Measurements from ENCODE around the gene KIAA1328.

KIAA1328 gene

GRCh38 chr18:37260367-37261093 is 431.6 kb downstream of the KIAA1328 start:
- Histone ChIP-seq H3K27me3 (ENCODE audit: control insufficient read depth in 1 of 2, insufficient read depth in 2 of 2, low read length in 2 of 2) (peaks cover 0 to 15% of the 10 kb centered on the region in 2 donors), H3K4me1 (ENCODE audit: insufficient read depth, low read length) (no peaks in the 10 kb centered on the region)

DNA sequence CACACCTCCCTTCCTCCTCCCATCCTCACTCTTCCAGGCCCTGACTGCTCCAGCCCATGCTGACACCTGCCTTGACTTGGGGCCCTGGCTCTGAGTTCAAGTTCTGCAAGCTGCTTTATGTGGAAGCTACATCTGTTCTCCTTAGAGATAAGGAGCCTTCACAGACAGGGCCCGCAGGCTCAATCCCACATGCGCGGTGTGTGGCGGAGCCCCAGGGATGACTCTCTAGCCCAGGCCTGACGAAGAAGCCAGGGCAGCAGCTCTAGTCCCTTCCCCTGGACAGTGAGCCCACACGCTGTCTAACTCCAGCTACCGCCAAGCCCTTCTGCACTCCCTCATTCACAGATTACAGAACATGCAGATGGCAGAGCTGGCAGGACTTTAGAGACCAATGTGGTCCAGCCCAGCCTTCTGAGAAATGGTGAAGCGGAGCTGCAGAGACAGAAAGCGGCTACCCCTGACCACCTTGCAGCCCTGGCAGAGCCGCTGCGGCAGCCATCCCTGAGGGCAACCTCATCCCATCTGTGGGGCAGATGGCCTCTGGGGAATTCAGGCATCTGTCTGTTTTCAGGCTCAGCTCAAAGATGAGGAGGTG is 432.4 kb downstream of the KIAA1328 start:
- Histone ChIP-seq H3K36me3 (ENCODE audit: insufficient read depth, low read length) (no peaks in the 10 kb centered on the region), H3K4me3 (ENCODE audit: low read depth in 1 of 2, low read length in 2 of 2) (no peak overlapping the region), H3K9me3 (ENCODE audit: low read length) (no peaks in the 10 kb centered on the region), H3K27ac (ENCODE audit: low read depth, low read length) (no peak overlapping the region), H3K27me3 (ENCODE audit: control insufficient read depth in 1 of 2, insufficient read depth in 2 of 2, low read length in 2 of 2) (peaks cover 0 to 16% of the 10 kb centered on the region in 2 donors), H3K9ac (ENCODE audit: low read length) (no peak overlapping the region), H3K4me1 (ENCODE audit: insufficient read depth, low read length) (no peaks in the 10 kb centered on the region)

More at GRCh38 chr18:37260367-37261093, 431.6 kb downstream of the KIAA1328 start:
- Histone ChIP-seq H3K4me3 (ENCODE audit: low read depth in 1 of 2, low read length in 2 of 2) (no peak overlapping the region), H3K9ac (ENCODE audit: low read length) (no peak overlapping the region), H3K36me3 (ENCODE audit: insufficient read depth, low read length) (no peaks in the 10 kb centered on the region), H3K27ac (ENCODE audit: low read depth, low read length) (no peak overlapping the region), H3K9me3 (ENCODE audit: low read length) (no peaks in the 10 kb centered on the region)

DNA sequence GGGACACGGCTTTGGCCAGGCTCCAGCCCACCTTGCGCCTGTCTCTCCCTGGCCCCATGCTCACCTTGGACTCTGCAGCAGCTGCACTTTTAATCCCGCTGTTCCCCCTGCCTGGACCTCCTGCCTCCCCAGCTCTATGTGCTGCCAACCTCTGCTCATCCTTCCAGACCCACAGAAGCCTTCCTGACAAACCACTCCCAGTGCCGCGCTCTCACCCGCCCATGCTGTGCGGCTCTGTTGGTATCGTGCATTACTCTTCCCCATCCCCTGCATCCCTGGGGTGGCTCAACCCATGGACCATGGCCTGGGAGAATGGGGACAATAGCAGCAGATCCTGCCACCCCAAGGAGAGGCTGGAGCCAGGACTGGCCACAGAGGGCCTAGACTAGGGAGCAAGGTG is 433.1 kb downstream of the KIAA1328 start:
- peaks cover 0 to 19% of the 10 kb centered on the region in 2 donors for H3K27me3 ChIP-seq (ENCODE audit: control insufficient read depth in 1 of 2, insufficient read depth in 2 of 2, low read length in 2 of 2)
- H3K27ac ChIP-seq (ENCODE audit: low read depth, low read length) = no peak overlapping the region
- no peak overlapping the region for H3K9ac ChIP-seq (ENCODE audit: low read length)
- no peak overlapping the region for H3K4me3 ChIP-seq (ENCODE audit: low read depth in 1 of 2, low read length in 2 of 2)
- no peaks in the 10 kb centered on the region for H3K36me3 ChIP-seq (ENCODE audit: insufficient read depth, low read length)
- H3K4me1 ChIP-seq (ENCODE audit: insufficient read depth, low read length) = no peaks in the 10 kb centered on the region
- no peaks in the 10 kb centered on the region for H3K9me3 ChIP-seq (ENCODE audit: low read length)

GRCh38 chr18:37264956-37265355 is 436.0 kb downstream of the KIAA1328 start:
- H3K4me1 ChIP-seq (ENCODE audit: insufficient read depth, low read length) = no peaks in the 10 kb centered on the region
- H3K9ac ChIP-seq (ENCODE audit: low read length) = no peak overlapping the region
- H3K4me3 ChIP-seq (ENCODE audit: low read depth in 1 of 2, low read length in 2 of 2) = no peak overlapping the region
- no peak overlapping the region for H3K27ac ChIP-seq (ENCODE audit: low read depth, low read length)
- no peaks in the 10 kb centered on the region for H3K9me3 ChIP-seq (ENCODE audit: low read length)
- H3K27me3 ChIP-seq (ENCODE audit: control insufficient read depth in 1 of 2, insufficient read depth in 2 of 2, low read length in 2 of 2) = peaks cover 0 to 13% of the 10 kb centered on the region in 2 donors
- no peaks in the 10 kb centered on the region for H3K36me3 ChIP-seq (ENCODE audit: insufficient read depth, low read length)

- Histone ChIP-seq H3K4me3 (ENCODE audit: low read depth in 1 of 2, low read length in 2 of 2) (no peak overlapping the region), H3K27ac (ENCODE audit: low read depth, low read length) (no peak overlapping the region), H3K36me3 (ENCODE audit: insufficient read depth, low read length) (no peaks in the 10 kb centered on the region), H3K27me3 (ENCODE audit: control insufficient read depth in 1 of 2, insufficient read depth in 2 of 2, low read length in 2 of 2) (peaks cover 0 to 13% of the 10 kb centered on the region in 2 donors), H3K9me3 (ENCODE audit: low read length) (no peaks in the 10 kb centered on the region), H3K9ac (ENCODE audit: low read length) (no peak overlapping the region), H3K4me1 (ENCODE audit: insufficient read depth, low read length) (no peaks in the 10 kb centered on the region)
Measured at GRCh38 chr18:37265382-37265781, 436.5 kb downstream of the KIAA1328 start.

- Histone ChIP-seq H3K27ac (ENCODE audit: low read depth, low read length) (no peak overlapping the region), H3K9me3 (ENCODE audit: low read length) (no peaks in the 10 kb centered on the region), H3K9ac (ENCODE audit: low read length) (no peak overlapping the region), H3K4me3 (ENCODE audit: low read depth in 1 of 2, low read length in 2 of 2) (no peak overlapping the region), H3K27me3 (ENCODE audit: control insufficient read depth in 1 of 2, insufficient read depth in 2 of 2, low read length in 2 of 2) (peaks cover 0 to 13% of the 10 kb centered on the region in 2 donors), H3K36me3 (ENCODE audit: insufficient read depth, low read length) (no peaks in the 10 kb centered on the region), H3K4me1 (ENCODE audit: insufficient read depth, low read length) (no peaks in the 10 kb centered on the region)
Measured at GRCh38 chr18:37266290-37266689, 437.4 kb downstream of the KIAA1328 start.

DNA sequence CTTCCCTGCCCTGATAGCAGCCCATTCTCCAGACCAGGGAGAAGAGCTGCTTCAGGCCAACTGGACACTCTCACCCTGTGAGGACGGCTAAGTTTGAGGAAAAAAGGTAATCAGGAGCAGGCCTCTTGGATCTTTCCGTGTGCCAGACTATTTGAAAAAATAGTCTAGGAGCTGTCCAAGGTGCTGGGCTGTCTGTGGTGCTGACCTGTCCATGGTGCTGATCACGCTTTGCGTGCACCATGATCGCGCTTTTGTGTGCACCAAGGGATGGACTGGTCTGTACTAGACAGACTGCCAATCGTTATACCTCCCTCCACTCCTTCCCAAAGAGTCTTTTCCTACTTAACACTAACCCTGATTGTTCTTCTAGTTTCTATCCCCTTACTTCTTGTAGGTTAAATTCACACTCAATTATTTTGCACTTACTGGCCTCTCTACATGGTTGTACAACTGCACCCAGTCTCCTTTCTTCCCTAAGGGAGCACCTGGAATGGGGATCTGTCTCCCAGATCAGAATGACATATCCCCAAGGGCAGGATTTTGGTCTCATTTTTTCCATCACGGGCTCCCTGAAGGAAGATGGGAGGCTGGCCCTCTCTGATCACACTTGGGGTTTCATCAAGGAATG is 441.2 kb downstream of the KIAA1328 start:
- H3K4me3 ChIP-seq (ENCODE audit: low read depth in 1 of 2, low read length in 2 of 2) = no peak overlapping the region
- no peak overlapping the region for H3K27ac ChIP-seq (ENCODE audit: low read depth, low read length)
- no peak overlapping the region for H3K9ac ChIP-seq (ENCODE audit: low read length)
- no peaks in the 10 kb centered on the region for H3K4me1 ChIP-seq (ENCODE audit: insufficient read depth, low read length)
- peaks cover 0 to 28% of the 10 kb centered on the region in 2 donors for H3K27me3 ChIP-seq (ENCODE audit: control insufficient read depth in 1 of 2, insufficient read depth in 2 of 2, low read length in 2 of 2)
- H3K9me3 ChIP-seq (ENCODE audit: low read length) = no peaks in the 10 kb centered on the region
- no peaks in the 10 kb centered on the region for H3K36me3 ChIP-seq (ENCODE audit: insufficient read depth, low read length)

DNA sequence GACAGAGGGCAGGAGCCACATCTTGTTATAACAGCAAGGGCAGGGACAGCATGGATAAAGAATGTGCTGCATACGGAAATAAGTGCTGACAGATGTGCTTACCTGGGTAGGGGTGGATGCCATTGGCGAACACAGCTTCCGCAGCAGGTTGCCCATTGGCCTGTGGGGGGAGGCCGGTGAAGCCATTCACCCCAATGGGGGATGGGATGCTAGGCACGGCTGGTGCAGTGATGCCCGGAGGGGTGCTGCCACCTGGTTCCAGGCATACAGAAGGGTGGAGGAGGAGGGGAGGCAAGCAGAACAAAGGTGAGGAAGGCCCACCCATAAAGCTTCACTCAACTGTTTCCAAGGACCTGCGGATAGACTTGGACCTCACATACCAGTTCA is 441.7 kb downstream of the KIAA1328 start:
- no peaks in the 10 kb centered on the region for H3K9me3 ChIP-seq (ENCODE audit: low read length)
- H3K27me3 ChIP-seq (ENCODE audit: control insufficient read depth in 1 of 2, insufficient read depth in 2 of 2, low read length in 2 of 2) = peaks cover 0 to 31% of the 10 kb centered on the region in 2 donors
- H3K4me1 ChIP-seq (ENCODE audit: insufficient read depth, low read length) = no peaks in the 10 kb centered on the region
- H3K4me3 ChIP-seq (ENCODE audit: low read depth in 1 of 2, low read length in 2 of 2) = no peak overlapping the region
- H3K36me3 ChIP-seq (ENCODE audit: insufficient read depth, low read length) = no peaks in the 10 kb centered on the region
- no peak overlapping the region for H3K27ac ChIP-seq (ENCODE audit: low read depth, low read length)
- no peak overlapping the region for H3K9ac ChIP-seq (ENCODE audit: low read length)

- Histone ChIP-seq H3K4me1 (ENCODE audit: insufficient read depth, low read length) (no peaks in the 10 kb centered on the region), H3K27ac (ENCODE audit: low read depth, low read length) (no peak overlapping the region), H3K27me3 (ENCODE audit: control insufficient read depth in 1 of 2, insufficient read depth in 2 of 2, low read length in 2 of 2) (peaks cover 0 to 30% of the 10 kb centered on the region in 2 donors), H3K4me3 (ENCODE audit: low read depth in 1 of 2, low read length in 2 of 2) (no peak overlapping the region), H3K36me3 (ENCODE audit: insufficient read depth, low read length) (no peaks in the 10 kb centered on the region), H3K9ac (ENCODE audit: low read length) (no peak overlapping the region), H3K9me3 (ENCODE audit: low read length) (no peaks in the 10 kb centered on the region)
Measured at GRCh38 chr18:37272226-37272625, 443.3 kb downstream of the KIAA1328 start.

DNA sequence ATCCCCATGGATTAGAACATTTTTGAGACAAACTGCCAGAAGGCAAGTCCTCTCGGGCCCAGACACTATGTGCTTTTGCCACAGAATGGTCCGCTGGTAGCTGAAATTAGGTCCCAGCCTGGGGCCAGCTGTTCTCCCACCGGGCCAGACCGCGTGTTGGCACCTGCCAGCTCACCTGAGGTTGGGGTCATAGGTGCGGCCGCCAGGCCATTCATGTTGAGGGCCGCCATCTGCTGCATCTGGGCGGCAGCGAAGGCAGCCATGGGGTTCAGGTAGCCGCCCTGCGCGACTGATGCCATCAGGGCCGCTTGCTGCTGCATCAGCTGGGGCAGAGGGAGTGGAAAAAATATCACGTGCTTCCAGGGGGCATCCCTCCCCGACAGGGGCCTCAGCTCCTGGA is 443.9 kb downstream of the KIAA1328 start:
- peaks cover 0 to 30% of the 10 kb centered on the region in 2 donors for H3K27me3 ChIP-seq (ENCODE audit: control insufficient read depth in 1 of 2, insufficient read depth in 2 of 2, low read length in 2 of 2)
- H3K9me3 ChIP-seq (ENCODE audit: low read length) = no peaks in the 10 kb centered on the region
- H3K9ac ChIP-seq (ENCODE audit: low read length) = no peak overlapping the region
- H3K4me1 ChIP-seq (ENCODE audit: insufficient read depth, low read length) = no peaks in the 10 kb centered on the region
- H3K27ac ChIP-seq (ENCODE audit: low read depth, low read length) = no peak overlapping the region
- H3K36me3 ChIP-seq (ENCODE audit: insufficient read depth, low read length) = no peaks in the 10 kb centered on the region
- H3K4me3 ChIP-seq (ENCODE audit: low read depth in 1 of 2, low read length in 2 of 2) = no peak overlapping the region

DNA sequence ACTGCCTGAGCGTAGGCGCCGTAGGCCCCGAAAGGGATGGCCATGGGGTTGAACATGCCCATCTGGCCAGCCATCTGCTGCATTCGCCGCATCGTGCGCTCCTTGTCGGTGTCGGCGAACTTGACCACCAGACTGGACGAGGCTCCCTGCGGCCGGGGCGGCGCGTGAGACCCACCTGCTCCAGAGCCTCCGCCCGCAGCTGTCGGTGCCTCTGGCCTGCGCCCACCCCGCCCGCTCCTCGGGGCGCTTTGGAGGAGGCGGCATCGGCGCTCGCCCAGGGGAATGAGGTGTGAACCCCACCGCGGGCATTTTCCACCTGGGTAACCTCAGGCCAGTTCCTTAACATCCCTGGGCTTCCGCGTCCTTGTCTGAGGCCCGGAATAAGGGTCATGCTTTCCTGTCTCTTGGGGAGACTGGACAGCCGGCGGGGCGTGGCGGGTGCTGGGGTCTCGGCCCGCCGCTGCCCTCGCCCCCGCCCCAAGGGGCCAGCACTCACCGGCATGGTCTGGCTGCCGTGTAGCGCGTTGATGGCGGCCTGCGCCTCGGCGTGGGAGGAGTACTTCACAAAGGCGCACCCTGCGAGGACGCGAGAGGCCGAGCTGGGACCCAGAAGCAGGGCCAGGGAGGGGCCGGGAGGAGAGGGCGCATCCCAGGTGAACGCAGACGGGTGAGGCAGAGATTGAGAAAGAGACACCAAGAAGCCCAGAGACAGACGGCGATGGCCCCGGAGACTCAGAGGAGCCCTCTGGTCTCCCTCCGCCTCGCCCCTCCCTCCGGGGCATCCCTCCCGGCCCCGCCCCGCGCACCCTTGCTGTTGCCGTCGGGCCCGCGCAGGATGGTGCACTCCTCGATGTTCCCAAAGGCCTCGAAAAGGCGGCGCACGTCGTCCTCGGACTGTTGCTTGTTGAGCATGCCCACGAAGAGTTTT is 445.6 kb downstream of the KIAA1328 start:
- Histone ChIP-seq H3K27ac (ENCODE audit: low read depth, low read length) (no peak overlapping the region), H3K27me3 (ENCODE audit: control insufficient read depth in 1 of 2, insufficient read depth in 2 of 2, low read length in 2 of 2) (peaks cover 0 to 30% of the 10 kb centered on the region in 2 donors)

More for the DNA sequence above, 445.6 kb downstream of the KIAA1328 start:
- Histone ChIP-seq H3K4me1 (ENCODE audit: insufficient read depth, low read length) (no peaks in the 10 kb centered on the region), H3K9me3 (ENCODE audit: low read length) (no peaks in the 10 kb centered on the region), H3K9ac (ENCODE audit: low read length) (no peak overlapping the region), H3K36me3 (ENCODE audit: insufficient read depth, low read length) (no peaks in the 10 kb centered on the region), H3K4me3 (ENCODE audit: low read depth in 1 of 2, low read length in 2 of 2) (no peak overlapping the region)
